HG03571 (cell line): ENCODE measurements around the gene FRMD4A.
A peak's percentile ranks its signal among the peaks of the same experiment; 100 is the strongest.
"Not testable (repeated sequence)": the region's sequence is repeated elsewhere in the genome, so short reads cannot be mapped to it uniquely, and the experiment has no call there.

Source experiments
- ATAC-seq: cut with Tn5 transposase; IDR thresholded peaks from one replicate; pipeline ENCODE4 v1.9.1; 2021; ENCODE audit not compliant: unreplicated experiment

FRMD4A gene

DNA sequence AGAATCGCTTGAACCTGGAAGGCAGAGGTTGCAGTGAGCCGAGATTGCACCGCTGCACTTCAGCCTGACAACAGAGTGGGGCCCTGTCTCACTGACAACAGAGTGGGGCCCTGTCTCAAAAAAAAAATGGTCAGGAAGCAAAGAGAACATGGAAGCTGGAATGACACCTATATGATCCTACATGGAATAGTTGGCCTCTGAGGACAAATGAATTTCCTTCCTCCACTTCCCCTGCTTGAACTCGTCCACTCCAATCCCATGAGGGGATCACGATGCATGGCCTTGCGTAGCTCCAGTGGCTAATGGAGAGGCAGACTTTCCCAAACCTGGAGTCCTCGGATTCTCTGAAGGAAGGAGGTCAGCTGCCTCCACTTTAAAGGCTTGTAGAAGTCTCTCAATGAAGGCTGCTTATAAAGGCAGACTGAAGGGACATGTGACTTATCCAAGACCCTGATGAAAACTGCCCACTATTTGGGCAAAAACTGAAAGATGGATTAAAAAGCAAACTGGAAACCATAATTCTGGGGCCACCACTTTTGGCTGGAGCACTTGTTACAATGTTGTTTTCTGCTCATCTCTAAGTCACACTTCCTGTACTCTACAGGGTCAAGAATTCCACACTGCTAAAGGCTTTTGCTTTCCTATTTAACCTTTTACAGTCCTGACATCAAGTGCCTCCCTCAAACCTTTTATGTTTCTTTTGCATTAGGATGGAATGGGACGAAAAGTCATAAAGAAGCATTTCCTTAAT, 529.4 kb downstream of the FRMD4A start:
- ATAC-seq: no peak

- ATAC-seq: no peak
Observed at GRCh38 chr10:13797164-13797563, 533.6 kb downstream of the FRMD4A start.

DNA sequence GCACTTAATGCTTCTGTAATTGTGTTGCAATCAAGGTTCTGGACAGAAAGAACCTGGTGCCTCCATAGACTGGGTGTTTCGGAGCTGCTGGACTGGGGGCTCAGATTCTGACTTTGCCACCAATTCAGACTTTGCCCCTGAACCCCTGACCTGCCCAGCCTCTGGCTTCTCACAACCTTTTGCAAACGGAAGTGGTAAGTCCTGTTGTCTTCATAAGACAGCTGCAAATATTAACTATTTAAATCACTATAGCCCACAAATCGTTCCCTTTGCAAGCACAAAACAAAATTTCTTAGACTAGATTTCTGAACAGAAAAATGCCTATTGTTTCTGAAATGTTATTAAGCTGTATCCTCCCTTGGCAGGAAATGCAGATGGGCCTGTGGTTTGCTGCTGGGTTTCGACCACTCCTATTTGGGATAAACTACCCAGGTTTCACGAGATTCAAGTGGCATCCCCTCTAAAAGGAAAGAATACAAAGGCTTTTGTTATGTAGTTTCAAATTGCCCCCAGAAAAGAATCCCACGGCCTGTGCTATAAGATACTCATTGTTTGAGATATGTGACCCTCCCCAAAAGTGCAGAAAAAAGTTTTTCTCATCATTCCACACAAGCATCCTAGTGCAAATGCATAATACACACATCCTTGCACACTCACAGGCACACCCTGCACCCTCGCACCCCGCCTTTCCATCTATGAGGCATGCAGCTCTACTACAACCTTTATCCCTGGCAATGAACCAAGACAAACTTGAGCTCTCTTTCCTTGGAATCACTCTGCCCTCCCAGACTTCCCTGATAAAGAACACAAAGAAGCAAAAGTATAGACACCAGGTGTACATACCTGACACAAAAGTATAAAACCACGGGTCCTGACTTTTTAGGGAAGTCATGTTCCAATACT, 534.8 kb downstream of the FRMD4A start:
- no peak for ATAC-seq

- no peak for ATAC-seq
Observed at GRCh38 chr10:13794992-13795612, 535.6 kb downstream of the FRMD4A start.

GRCh38 chr10:13792006-13792405, 538.7 kb downstream of the FRMD4A start:
- no peak for ATAC-seq

GRCh38 chr10:13791483-13791882, 539.2 kb downstream of the FRMD4A start:
- ATAC-seq: no peak

DNA sequence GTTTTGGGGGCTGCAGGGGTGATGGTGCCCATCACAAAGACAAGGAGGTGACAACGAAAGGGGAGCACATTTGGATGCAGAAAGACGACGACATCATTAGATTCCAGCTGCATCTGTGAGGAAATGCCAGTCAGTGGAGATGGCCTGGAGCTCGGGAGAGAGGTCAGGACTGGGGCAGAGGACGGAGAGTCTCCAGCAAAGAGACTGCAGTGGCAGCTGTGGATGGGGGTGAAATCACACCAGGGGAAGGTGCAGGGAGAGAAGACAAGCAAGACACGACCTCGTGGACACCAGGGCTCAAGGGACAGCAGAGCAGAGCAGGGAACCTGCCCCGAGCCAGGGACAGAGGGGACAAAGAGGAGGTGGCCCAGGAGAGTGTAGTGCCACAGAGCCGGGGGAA, 540.5 kb downstream of the FRMD4A start:
- no peak for ATAC-seq

DNA sequence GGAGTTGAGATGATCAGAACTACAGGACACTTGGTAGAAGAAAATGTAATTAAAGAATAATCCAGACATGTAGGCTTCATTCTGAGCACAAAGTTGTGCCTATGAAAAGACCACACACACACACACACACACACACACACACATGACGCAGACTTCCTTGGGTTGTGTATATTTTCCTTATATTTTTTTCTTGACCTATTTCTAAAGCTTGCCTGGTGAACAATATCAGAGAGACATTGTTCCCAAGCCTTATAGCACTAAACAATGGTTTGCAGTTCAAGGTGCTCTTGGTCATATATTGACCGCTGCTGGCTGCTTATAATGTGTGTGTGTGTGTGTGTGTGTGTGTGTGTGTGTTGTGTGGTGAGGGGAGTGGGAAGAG, 541.3 kb downstream of the FRMD4A start:
- ATAC-seq: no peak

DNA sequence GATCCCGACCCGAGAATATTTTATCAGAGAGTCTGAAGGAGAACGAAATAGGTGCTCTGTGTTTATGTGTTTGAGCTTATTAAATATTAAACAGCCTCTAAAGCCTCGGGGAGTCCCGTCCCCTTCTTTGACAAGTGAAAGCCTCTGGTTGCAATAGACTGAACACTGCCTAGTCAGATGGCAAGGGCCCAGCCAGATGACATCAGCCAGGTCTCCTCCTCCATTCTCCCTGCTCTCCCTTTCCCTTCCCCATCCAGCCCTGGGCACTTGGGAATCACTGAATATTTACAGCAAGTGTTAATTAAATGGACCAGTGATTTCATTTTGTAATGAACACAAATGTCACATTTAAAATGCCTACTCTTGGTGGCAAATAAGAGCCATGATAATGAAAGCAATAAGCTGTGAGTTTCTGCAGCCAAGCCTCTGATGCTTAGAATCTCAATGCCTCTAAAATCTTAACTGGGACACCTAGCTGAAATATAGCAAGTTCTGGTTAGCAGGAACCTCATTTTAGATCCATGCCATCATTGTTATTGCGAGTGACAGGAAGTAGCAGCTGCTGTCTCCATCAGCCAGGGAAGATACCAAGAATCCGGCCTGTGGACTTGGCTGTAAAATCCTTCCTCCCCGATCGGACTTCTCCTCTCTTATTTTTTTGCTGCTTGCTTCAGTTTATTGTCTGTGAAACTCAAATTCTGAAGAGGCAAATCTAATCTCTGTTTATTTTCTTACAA, 541.8 kb downstream of the FRMD4A start:
- ATAC-seq: no peak

GRCh38 chr10:13788320-13788600, 542.5 kb downstream of the FRMD4A start:
- no peak for ATAC-seq

- ATAC-seq: peak; percentile 64
Observed at GRCh38 chr10:13787015-13787421, 543.7 kb downstream of the FRMD4A start.

DNA sequence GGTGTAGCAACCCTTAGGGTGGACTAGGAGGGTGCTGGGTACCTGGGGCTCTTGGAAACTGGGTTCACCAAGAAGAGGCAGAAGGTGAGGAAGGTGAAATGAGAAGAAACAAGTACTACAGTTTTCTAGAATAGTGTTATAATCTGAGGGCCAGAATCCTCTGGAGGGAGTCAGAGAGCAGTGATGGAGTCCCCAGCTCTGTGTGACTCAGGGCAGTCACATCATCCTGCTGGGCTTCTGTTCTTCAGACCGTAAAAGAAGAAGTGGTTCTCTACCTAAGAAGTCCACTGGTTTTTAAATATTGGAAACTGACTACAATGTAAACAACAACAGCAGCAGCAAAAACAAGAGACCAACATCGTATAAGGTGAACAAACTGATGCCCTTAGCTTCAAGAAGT, 546.7 kb downstream of the FRMD4A start:
- ATAC-seq: no peak

DNA sequence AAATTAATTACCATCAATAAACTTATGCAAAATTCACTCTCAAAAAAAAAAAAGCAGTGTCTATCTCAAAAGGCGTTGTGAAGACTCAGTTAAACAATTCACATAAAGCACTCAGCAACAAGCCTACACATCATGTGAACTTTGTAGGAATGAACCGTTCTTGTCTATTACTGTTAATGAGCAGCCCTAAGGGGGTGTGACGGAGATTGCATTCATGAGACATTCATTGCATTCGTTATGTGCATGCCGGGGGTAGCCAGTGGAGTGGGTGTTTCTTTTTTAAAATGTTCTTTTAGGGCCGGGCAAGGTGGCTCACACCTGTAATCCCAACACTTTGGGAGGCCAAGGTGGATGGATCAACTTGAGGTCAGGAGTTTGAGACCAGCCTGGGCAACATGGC, 551.0 kb downstream of the FRMD4A start:
- no peak for ATAC-seq

DNA sequence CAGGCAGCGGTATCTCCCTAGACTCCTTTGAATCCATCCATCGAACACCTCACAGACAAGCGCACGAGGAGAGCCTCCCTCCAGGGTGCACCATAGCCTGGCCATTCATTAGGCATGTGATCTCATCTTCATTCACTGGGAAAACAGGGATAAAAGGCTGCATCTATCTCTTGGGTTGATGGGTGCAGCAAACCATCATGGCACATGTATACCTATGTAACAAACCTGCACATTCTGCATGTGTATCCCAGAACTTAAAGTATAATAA, 552.1 kb downstream of the FRMD4A start:
- ATAC-seq: not testable (repeated sequence)

DNA sequence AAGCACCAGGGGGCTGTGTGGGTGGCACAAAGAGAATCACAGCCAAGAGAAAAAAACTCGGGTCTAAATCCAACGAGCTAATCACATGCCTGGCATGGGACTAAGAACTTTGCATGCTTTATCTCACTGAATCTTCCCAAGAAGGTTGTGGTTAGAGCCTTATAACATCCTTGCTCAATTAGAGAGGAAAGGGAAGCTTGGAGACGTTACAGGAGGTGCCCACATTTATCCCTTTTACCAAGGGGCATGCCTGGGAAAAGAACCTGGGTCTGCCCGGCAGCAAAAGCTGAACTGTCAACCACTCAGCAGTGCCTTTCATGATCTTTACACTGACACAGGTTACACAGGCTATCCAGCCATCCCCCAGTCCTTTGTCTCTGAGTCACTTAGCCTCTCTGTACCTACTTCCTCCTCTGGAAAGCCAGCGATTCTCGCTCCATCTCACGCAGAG, 553.8 kb downstream of the FRMD4A start:
- no peak for ATAC-seq

DNA sequence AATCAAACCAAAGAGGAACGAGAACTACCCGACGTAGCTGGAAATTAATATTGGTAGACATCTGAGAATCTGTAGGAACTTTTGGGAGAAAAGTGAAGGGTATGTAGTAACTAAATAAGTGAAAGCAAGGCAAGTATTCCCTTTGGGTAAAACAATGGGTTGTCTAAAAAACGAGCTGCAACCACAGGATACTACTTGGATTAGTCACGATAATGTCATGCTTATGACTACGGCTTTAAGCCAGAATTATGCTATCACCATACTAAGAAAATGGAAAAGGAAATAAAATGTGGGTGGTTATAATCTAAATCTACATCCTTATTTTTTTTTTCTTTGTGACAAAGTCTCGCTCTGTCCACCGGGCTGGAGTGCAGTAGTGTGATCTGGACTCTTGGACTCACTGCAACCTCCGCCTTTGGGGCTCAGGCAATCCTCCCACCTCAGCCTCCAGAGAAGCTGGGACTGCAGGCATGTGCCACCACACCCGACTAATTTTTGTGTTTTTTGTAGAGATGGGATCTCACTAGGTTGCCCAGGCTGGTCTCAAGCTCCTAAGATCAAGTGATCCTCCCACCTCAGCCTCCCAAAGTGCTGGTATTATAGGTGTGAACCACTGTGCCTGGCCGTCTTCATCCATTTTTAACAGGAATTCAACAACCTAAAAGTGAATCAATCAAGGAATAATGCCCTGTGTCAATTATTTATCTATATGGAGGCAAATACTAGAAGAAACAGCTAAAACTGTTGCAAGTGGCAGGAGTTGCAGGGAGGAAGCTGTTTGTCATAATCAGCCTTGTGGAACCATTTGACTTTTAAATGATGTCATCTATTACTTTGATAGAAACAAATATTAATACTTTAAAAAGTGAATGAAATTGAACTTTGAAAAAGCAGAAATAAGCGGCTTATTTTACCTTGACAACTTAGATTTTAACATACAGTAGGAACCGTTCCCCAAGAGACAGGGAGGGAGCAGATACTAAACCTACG, 554.6 kb downstream of the FRMD4A start:
- ATAC-seq: no peak

- ATAC-seq: no peak
Observed at GRCh38 chr10:13774303-13774893, 556.3 kb downstream of the FRMD4A start.

DNA sequence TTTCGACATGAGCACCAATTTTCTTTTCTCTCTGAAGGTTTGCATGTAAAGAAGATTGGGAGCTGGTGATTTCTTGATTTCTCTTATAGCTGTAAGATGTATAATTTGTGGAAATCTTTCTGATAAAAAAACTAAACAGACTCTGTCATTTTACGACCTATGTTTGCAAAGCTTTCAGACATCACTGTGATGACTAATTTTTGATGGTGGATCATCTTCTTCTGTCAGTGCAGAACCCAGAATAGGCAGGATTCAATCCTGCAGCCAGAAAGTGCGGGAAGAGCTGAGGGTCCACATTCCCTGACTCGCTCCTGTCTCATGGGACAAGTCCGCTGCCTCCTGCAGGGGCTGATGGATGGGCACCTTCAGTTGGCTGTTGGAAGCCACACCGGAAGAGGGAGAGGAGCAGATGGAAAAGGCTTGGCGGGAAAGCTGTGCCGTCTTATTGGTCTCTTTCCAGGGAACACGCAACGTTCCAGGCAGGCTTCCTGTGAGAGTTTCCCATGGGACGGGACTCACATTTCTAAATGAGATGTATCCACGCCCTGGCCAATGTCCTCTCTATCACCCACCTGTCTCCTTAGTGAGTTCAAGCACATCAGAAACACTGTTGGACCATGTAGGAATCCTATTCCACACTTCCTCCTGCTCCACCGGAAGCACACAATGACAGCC, 557.1 kb downstream of the FRMD4A start:
- no peak for ATAC-seq

DNA sequence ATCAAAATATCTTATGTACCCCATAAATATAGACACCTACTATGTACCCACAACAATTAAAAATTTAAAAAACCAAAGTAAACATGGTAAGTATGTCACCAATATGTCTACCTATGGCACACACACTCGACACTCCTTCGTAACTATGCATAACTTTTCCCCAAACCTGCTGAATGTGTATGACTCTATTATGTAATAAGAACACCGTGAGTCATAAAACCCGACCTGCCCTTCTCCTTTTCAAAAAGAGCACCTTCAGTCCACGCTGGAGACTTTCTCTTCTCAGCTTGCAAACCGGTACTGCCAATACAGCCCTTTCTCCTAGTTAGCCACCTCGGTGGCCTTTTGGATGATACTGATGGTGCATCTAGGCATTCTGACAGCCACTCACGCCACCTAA, 557.7 kb downstream of the FRMD4A start:
- ATAC-seq: no peak
